AG09309 (cell line): ENCODE measurements around the gene DST.

Experiments used
- DNase-seq: peaks from one replicate; pipeline ENCODE4 v3.0.0-alpha.2; 2010; ENCODE audit warnings: low read depth
- H3K4me3 ChIP-seq: 2 replicates; pipeline ENCODE4 v1.5.1; 2011; ENCODE audit warnings: mild to moderate bottlenecking, low read depth, low read length, moderate library complexity; ENCODE audit not compliant: control insufficient read depth
- CTCF ChIP-seq: IDR thresholded peaks from 2 replicates; pipeline ENCODE4 v1.5.1; 2011; ENCODE audit warnings: mild to moderate bottlenecking, low read depth, low read length, inconsistent platforms; ENCODE audit not compliant: insufficient read depth, control insufficient read depth; ENCODE audit errors: missing control alignments

DST gene

GRCh38 chr6:56478202-56478601 is 164.5 kb downstream of the DST start:
- no peak for DNase-seq
- H3K4me3 ChIP-seq = no peak overlapping the region
- TF ChIP-seq CTCF = no peak

- no peak for DNase-seq
- no peak for TF ChIP-seq CTCF
Measured at GRCh38 chr6:56477241-56477640, 165.4 kb downstream of the DST start.

GRCh38 chr6:56475736-56476457 is 166.8 kb downstream of the DST start:
- no peak for TF ChIP-seq CTCF
- no peak for DNase-seq

More at GRCh38 chr6:56477241-56477640, 165.4 kb downstream of the DST start:
- H3K4me3 ChIP-seq = no peak overlapping the region

GRCh38 chr6:56474532-56474931 is 168.2 kb downstream of the DST start:
- no peak for TF ChIP-seq CTCF
- no peak for DNase-seq
- H3K4me3 ChIP-seq = no peak overlapping the region

More at GRCh38 chr6:56475736-56476457, 166.8 kb downstream of the DST start:
- H3K4me3 ChIP-seq = no peak overlapping the region

- no peak for TF ChIP-seq CTCF
- DNase-seq = no peak
- H3K4me3 ChIP-seq = no peak overlapping the region
Measured at GRCh38 chr6:56463443-56463842, 179.2 kb downstream of the DST start.

GRCh38 chr6:56459030-56459805 is 183.5 kb downstream of the DST start:
- no peak overlapping the region for H3K4me3 ChIP-seq
- no peak for TF ChIP-seq CTCF
- no peak for DNase-seq
